ENCODE measurements around the gene TSPAN33.

- TF ChIP-seq GATA3 (IDR thresholded peaks at IDR 0.05; ENCODE audit: low read depth, low read length) (no peak), GATA2 (IDR thresholded peaks at IDR 0.05; ENCODE audit: low read depth, low read length) (no peak)
Observed at GRCh38 chr7:129110258-129110981, 34.1 kb upstream of the TSPAN33 start.

All from SH-SY5Y (cell line).